GM20431 (cell line): ENCODE measurements around the gene STPG3.
"Not testable (repeated sequence)": the region's sequence is repeated elsewhere in the genome, so short reads cannot be mapped to it uniquely, and the experiment has no call there.

Experiments used
- in situ Hi-C: fragments of 300-500 bp; cut with MseI, MboI; formaldehyde crosslinking; loops from one replicate; pipeline ENCODE4 v1.15.0; 2020; ENCODE audit warnings: low sequenced_read_pairs; ENCODE audit not compliant: unreplicated experiment

Gene STPG3

DNA sequence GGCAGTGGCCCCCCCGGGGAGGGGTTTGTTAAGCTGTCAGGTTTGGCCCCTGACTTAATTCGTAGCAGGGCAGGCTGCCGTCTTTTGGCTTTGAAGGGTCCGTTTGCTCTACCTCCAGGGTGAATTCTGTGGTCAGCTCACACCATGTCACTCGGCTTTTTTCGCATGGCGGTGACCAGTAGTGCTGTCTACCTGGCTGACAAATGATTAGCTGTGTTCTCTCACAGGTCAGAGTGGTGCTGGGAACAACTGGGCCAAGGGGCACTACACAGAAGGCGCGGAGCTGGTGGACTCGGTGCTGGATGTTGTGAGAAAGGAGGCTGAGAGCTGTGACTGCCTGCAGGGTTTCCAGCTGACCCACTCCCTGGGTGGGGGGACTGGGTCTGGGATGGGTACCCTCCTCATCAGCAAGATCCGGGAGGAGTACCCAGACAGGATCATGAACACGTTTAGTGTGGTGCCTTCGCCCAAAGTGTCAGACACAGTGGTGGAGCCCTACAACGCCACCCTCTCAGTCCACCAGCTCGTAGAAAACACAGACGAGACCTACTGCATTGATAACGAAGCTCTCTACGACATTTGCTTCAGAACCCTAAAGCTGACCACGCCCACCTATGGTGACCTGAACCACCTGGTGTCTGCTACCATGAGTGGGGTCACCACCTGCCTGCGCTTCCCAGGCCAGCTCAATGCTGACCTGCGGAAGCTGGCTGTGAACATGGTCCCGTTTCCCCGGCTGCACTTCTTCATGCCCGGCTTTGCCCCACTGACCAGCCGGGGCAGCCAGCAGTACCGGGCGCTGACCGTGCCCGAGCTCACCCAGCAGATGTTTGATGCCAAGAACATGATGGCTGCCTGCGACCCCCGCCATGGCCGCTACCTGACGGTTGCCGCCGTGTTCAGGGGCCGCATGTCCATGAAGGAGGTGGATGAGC, 8.6 kb upstream of the STPG3 start:
- in situ Hi-C loops: no loop called here

DNA sequence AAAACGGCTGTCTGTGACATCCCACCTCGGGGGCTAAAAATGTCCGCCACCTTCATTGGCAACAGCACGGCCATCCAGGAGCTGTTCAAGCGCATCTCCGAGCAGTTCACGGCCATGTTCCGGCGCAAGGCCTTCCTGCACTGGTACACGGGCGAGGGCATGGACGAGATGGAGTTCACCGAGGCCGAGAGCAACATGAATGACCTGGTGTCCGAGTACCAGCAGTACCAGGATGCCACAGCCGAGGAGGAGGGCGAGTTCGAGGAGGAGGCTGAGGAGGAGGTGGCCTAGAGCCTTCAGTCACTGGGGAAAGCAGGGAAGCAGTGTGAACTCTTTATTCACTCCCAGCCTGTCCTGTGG, 7.8 kb upstream of the STPG3 start:
- in situ Hi-C loops: not testable (repeated sequence)

DNA sequence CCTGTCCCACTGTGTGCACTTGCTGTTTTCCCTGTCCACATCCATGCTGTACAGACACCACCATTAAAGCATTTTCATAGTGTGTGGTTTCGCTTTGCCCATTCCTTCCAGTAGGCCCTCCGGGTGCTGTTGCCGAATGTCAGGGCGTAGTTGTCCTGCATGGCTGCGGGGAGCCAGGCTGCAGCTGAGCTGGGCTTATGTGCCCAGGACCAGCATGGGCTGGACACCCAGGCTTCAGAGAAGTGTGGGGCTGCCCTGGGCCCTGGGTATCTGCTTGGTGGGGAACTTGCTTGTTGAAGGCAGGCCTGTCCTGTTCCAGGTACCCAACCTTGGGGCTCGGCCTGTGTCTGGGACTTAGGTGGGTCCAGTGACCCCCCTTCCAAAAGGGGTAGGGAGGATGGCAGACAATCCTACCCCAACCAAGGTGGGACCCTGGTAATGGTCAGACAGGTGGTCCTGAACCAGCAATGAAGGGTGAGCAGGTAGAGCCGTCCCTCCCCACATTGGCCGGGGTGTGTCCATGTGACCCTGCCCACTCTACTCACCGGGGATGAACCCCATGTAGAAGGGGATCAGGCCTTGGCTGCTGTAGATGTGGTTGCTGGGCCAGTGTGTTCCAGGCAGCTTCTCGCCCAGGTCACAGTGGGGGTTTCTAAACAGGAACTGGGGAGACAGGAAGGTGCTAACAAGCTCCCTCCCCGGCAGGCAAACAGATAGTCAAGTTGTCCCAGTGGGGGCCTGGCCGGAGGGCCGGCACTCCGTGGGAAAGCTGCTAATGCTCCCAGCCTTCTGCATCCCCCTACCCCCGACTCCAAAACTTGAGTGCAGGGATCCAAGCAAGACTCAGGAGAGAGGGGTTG, 7.2 kb upstream of the STPG3 start:
- in situ Hi-C loops: no loop called here

DNA sequence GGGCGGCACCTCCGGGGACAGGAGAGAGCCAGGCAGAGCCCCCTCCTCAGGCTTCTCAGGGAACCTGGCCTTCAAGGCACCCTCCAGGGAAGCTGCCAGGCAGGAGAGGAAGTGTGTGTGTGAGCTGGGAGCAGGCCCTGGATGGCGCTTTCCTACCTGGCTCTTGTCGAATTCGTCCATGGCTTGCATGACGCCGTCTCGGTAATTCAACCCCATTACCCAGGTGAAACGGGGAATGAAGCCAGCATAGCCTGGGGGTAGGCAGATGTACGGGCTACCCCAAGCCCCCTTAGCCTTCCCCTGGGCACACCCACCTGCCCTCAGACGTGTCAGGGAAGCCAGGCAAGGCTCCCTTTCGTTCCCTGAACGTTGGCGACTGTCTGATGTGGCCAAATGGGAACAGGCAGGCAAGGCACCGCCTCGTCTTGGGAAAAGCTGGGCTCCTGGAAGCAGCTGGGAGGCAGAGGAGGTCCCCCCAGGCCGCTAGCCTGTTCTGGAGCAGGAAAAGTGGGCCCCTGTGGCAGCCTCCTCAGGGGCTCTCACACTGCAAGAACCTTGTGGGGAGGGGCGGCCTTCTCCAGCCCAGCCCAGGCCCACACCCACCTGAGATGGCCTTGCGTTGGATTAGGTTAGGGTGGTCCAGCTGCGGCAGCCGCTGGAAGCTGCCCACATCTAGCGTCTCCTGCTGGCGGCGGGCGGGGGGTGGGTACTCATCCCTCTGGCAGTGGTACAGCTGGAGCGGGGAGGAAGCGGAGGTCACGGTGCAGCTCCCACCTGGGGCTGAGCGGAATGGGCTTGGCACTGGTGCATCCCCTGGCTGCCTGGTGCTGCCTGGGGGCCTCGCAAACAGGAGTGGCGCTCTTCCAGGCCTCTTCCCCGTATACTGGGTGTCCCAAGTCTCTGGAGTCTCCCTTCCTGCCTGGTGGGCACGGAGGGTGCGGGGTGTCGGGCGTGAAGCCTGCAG, 6.3 kb upstream of the STPG3 start:
- in situ Hi-C loops: no loop called here

GRCh38 chr9:137245450-137246421, 5.3 kb upstream of the STPG3 start:
- in situ Hi-C loops: no loop called here

DNA sequence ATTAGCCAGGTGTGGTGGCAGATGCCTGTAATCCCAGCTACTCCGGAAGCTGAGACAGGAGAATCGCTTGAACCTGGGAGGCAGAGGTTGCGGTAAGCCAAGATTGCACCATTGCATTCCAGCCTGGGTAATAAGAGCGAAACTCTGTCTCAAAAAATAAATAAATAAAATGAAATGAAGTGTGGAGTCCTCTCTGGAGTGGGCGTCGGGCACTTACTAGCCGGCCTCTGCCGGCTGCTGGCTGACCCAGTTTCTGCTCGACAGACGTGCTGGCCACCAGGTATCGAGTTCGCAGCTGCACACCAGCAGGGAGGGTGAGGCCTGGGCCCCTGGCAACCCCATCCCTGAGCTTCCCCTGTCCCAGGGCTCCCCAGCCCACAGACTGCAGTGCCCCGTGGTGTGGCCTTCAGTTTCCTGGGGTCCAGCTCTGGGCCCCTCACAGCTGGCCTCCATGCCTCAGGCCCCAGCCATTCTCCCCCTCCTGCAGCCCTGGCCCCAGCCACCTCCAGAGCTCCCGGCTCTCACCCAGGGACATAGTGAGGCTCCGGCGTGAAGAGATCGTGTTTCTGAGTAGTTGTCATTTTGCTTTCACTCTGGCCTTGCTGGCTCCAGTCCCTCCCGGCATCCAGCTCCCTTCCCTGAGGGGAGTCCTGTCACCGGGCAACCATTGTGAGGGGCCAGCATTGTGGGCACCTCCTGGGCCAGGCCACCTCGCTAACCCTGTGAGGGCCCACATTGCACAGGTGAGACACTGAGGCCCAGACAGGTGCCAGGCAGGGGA, 3.8 kb upstream of the STPG3 start:
- in situ Hi-C loops: no loop called here

- in situ Hi-C loops: no loop called here
These were observed 3.2 kb upstream of the STPG3 start for GRCh38 chr9:137247916-137248175.

DNA sequence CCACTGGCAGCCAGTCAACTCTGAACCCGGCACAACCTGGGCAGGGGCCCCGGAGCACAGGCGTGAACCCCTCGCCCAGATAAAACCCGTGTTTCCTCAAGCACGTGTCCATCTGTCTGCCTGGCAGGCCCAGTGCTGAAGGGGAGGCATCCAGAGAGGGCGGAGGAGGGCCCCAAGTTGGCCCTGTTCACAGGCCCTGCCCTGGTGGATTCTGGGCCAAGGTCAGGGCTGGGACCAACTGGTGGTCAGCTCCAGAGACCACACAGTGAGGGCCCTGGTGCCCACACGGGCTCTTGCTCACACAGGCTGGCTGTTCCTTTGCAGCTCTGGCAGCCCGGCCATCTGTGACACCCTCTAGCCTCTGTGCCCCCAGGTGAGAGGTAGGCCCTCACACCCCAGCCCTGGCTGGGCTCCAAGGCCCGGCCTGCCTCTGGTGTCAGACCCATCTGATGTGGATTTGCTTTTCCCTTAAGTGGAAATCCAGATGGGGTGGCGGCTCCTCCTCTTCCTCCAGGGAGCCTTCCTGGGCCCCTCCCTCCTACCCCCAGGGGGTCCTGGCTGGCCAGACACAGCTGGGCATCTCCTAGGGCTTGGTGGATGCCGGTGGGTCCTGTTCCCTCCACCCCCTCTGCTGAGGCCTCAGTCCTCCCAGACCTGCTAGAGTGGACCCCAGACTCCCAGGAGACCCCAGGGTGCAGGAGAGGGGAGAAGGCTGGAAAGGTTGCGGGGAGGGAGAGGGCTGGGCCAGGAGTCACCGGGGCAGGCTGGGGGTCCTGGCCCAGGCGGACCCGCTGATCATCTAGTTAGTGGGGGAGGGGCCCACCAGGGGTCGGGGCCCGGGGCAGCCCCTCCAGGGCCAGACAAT, 525 bp upstream of the STPG3 start:
- in situ Hi-C loops: no loop called here

- in situ Hi-C loops: no loop called here
These were observed 593 bp downstream of the STPG3 start for GRCh38 chr9:137251490-137252268.

GRCh38 chr9:137252555-137253506, 1.7 kb downstream of the STPG3 start:
- in situ Hi-C loops: no loop called here

GRCh38 chr9:137253717-137254623, 2.9 kb downstream of the STPG3 start:
- in situ Hi-C loops: no loop called here

GRCh38 chr9:137254624-137255447, 3.8 kb downstream of the STPG3 start, which contains the start of gene NELFB:
NELFB (plus strand) TSS chr9:137255327.
- in situ Hi-C loops: no loop called here

- in situ Hi-C loops: no loop called here
These were observed 4.5 kb downstream of the STPG3 start for GRCh38 chr9:137255448-137256114.
